Adrenal gland (tissue), 5 donors: ENCODE data around the gene CAPN2.

Experiments used
- POLR2A ChIP-seq, 2 donors: fragments of 450-650 bp; IDR thresholded peaks; one replicate each; pipeline ENCODE4 v1.6.1; 2017; ENCODE audit warnings: antibody characterized with exemption in 2 of 2, mild to moderate bottlenecking in 2 of 2, moderate library complexity in 1 of 2
- TF ChIP-seq, protein P1 (sequence below), 6 experiments: fragments of 450-650 bp in 4 of 6; fragments of 200-600 bp in 2 of 6; sonication (generic) in 1 of 6; IDR thresholded peaks; 1 replicate in 5 of 6; 2 replicates in 1 of 6; pipeline versions ENCODE4 v1.5.1 to v1.8.0; 2016 to 2021; ENCODE audit warnings: antibody characterized with exemption in 6 of 6, mild to moderate bottlenecking in 2 of 6, moderate library complexity in 1 of 6
- donor health status: DM: no; HTN: no; CAD: no.

DNA sequence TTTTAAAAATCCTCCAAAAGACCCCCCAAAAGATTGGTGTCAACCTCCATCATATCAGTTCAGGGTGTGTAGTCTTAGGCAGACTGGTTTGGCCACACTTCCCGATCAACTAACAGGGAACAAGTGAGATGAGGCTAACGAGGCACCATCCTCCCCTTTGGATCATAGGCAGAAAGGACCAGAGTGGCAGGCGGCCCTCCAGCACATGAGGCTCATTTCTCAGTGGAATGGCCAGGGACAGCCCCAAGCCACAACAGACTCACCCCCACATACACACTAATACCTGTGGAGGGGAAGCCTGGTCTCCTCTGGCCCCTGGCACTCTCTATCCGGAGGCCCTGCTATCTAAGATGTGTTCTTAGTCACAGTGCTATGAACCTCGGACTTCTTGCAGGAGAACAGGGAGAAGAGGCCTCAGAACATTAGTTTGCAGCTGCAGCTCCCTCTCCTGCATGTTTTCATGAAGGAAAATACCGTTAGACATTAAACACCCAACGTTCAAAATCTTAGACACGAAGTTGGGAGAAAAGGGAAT is 17.3 kb upstream of the CAPN2 start:
- no peak for TF ChIP-seq POLR2A (IDR thresholded peaks at IDR 0.05)
- TF ChIP-seq, protein P1, sequence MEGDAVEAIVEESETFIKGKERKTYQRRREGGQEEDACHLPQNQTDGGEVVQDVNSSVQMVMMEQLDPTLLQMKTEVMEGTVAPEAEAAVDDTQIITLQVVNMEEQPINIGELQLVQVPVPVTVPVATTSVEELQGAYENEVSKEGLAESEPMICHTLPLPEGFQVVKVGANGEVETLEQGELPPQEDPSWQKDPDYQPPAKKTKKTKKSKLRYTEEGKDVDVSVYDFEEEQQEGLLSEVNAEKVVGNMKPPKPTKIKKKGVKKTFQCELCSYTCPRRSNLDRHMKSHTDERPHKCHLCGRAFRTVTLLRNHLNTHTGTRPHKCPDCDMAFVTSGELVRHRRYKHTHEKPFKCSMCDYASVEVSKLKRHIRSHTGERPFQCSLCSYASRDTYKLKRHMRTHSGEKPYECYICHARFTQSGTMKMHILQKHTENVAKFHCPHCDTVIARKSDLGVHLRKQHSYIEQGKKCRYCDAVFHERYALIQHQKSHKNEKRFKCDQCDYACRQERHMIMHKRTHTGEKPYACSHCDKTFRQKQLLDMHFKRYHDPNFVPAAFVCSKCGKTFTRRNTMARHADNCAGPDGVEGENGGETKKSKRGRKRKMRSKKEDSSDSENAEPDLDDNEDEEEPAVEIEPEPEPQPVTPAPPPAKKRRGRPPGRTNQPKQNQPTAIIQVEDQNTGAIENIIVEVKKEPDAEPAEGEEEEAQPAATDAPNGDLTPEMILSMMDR (IDR thresholded peaks at IDR 0.05): no peak
